Measurements from ENCODE around the gene GEN1.
"Not testable (repeated sequence)": the region's sequence is repeated elsewhere in the genome, so short reads cannot be mapped to it uniquely, and the experiment has no call there.

The GEN1 gene

GRCh38 chr2:17798338-17798737 lies 44.4 kb downstream of the GEN1 start:
- no peak for DNase-seq

- no peak for DNase-seq
Observed at GRCh38 chr2:17799301-17800120, 45.6 kb downstream of the GEN1 start.

DNA sequence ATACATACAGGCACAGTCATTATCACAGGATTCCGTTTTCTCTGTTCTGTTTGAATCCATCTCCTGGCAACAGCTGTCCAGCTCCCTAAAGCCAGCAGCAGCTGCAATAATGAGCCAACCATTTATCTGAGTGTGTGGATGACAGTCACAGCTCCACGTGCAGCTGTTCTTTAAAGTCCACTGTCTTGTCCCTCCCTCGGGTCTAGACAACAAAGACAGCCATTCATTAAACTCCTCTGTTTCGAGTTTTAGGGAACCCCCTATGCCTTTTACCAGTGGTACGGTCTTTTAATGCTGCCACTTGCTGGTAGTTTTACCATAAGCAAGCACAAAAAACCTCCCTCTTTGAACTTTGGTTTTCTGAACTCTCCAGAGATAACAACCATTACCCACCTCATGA lies 46.3 kb downstream of the GEN1 start:
- DNase-seq: no peak

GRCh38 chr2:17800693-17801458 lies 46.9 kb downstream of the GEN1 start:
- DNase-seq: no peak

DNA sequence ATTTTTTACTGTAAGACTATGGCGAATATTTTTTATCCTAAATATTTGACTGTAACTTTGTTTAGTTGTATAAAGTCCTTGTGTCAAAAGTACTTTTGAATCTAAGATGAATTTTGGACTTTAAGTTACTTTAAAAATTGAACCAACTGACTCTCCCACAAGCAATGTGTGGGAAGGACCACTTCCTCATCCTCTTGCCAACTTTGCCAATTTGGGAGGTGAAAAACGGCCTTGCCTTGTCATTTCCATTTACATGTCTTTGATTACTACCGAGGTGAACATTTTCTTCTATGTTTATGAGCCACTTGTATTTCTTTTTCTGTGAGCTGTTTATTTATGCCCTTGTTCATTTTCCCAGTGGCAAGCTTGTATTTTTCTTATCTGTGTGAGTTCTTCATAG lies 49.6 kb downstream of the GEN1 start:
- no peak for DNase-seq

- DNase-seq: no peak
Observed at GRCh38 chr2:17804358-17804757, 50.4 kb downstream of the GEN1 start.

DNA sequence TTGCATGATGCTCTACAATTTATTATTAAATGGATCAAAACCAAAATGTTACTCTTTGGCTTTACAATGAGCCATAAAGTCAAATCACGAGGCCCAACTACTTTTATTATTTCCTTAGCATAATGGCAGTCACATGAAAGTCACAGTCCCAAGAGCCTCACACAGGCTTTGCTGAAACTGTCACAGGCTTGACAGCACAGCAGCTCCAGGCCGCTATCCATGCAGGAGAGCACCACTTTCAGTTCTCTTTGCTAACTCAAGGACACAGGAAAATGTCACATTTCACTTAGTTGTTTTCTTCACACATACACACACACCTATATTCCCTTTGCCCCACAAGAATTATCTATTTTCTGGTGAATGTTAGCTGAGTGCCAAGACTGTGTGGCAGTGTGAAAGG lies 51.2 kb downstream of the GEN1 start:
- DNase-seq: no peak

GRCh38 chr2:17805717-17806363 lies 51.9 kb downstream of the GEN1 start:
- no peak for DNase-seq

GRCh38 chr2:17813010-17813741 lies 59.2 kb downstream of the GEN1 start:
- DNase-seq: peak; percentile 40

- DNase-seq: peak; percentile 55
Observed at GRCh38 chr2:17813742-17814473, 60.0 kb downstream of the GEN1 start.

GRCh38 chr2:17814601-17815000 lies 60.7 kb downstream of the GEN1 start:
- no peak for DNase-seq

DNA sequence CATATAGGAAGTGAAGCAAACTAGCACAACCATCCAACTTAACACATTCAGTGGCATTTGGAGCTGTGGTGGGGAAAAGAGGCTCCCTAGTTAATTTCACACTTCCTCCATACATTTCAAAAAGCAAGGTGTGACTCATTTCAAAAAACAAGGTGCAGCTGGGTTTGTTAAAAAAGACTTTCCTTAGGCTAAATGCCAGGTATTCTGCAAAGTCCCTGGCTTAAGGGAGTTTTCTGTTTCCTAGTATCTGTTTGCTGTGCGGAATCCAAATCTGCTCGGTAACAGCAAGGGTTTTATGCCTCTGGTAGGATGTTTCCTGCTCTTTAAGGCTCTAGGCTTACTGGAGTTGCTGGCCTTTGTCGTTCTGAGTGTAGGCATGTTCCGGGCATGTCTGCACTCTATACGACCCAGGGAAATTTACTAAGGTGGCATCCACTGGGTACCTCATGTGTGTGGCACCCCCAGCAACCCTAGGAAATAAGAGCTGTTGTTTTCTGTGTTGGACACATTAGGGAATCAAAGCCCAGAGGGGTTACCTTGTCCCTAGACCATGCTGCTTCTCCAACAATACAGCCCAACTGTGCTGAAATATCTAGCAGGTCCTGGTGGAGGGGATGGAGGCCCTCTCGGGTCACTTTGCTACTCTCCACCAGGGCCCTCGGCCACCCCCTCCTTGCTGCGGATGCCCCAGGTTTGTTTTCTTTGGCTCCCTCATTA lies 61.7 kb downstream of the GEN1 start:
- no peak for DNase-seq

GRCh38 chr2:17816396-17817245 lies 62.7 kb downstream of the GEN1 start, which contains the start of gene MSGN1:
Gene MSGN1, plus strand, starts transcription at chr2:17816460. Its CDS starts 59 bp downstream, at chr2:17816519.
- DNase-seq: no peak

- no peak for DNase-seq
Observed at GRCh38 chr2:17818235-17818815, 64.4 kb downstream of the GEN1 start.

GRCh38 chr2:17821080-17821479 lies 67.1 kb downstream of the GEN1 start:
- no peak for DNase-seq

GRCh38 chr2:17821535-17822444 lies 67.9 kb downstream of the GEN1 start:
- DNase-seq: no peak

DNA sequence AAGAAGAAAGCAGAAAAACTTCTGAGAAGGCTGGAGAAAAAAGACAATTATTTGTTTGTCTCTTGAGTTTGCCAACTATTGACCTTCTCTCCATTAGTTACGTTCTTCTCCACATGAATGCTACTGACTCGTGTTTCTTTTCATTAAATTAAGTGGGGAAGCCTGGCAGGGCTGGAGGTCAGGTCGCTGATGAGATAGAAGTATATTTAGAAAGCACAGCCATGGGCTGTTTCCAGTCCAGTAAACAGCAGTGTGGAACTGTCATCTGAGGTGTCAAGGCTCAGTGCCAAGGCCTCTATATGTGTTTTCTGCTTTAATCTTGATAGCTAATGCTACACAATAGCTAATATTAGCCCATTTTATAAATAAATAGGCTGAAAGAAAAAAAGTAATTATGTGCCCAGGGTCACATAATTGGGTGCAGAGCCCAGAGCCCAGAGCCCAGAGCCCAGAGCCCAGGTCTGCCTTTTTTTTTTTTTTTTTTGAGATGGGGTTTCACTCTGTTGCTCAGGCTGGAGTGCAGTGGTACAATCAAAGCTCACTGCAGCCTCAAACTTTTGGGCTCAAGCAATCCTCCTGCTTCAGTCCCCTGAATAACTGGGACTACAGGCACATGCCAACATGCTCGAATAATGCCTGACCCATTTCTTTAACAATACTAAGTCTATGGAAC lies 68.6 kb downstream of the GEN1 start:
- no peak for DNase-seq

GRCh38 chr2:17823646-17824045 lies 69.7 kb downstream of the GEN1 start:
- DNase-seq: not testable (repeated sequence)

Measured in fibroblast of upper back skin (primary cell).